AG04449 (cell line): ENCODE data around the gene BHLHE23.

Source experiments
- CTCF ChIA-PET: fragments of 350-600 bp; formaldehyde crosslinking; extraction: SDS; loops from one replicate; lab custom pipeline; 2021; ENCODE audit warnings: antibody characterized with exemption; lab: Yijun Ruan, JAX
- POLR2A ChIA-PET: fragments of 400-600, 350-600 bp; formaldehyde crosslinking; extraction: SDS; loops from one replicate; lab custom pipeline; 2020; ENCODE audit warnings: antibody characterized with exemption, inconsistent platforms; lab: Yijun Ruan, JAX
- DNase-seq: peaks from one replicate; pipeline ENCODE4 v3.0.0-alpha.2; 2010; ENCODE audit warnings: low read depth, low spot score
- H3K4me3 ChIP-seq: 2 replicates; pipeline ENCODE4 v1.5.1; 2011; ENCODE audit warnings: low read depth, mild to moderate bottlenecking, control low read depth, low read length
- CTCF ChIP-seq: IDR thresholded peaks from one replicate; pipeline ENCODE4 v1.5.1; 2011; ENCODE audit warnings: mild to moderate bottlenecking, moderate library complexity, low read length, control low read depth, inconsistent platforms; ENCODE audit not compliant: insufficient read depth; ENCODE audit errors: missing control alignments

Gene BHLHE23

GRCh38 chr20:62959998-62960436, 46.7 kb downstream of the BHLHE23 start:
- DNase-seq, result no peak
- H3K4me3 ChIP-seq, result no peak overlapping the region
- ChIA-PET POLR2A (no interaction called here), CTCF (interaction anchor here (0.9 to 1.5 kb wide), 3 partner anchors 10 to 49 kb away, joined by 3 to 4 read pairs (median 4); no protein-coding TSS in a partner anchor)
- no peak for TF ChIP-seq CTCF

GRCh38 chr20:62959101-62959971, 47.4 kb downstream of the BHLHE23 start:
- ChIA-PET POLR2A (no interaction called here), CTCF (interaction anchor here (0.9 to 1.5 kb wide), 4 partner anchors 11 to 50 kb away, joined by 3 to 4 read pairs (median 4); no protein-coding TSS in a partner anchor)
- H3K4me3 ChIP-seq, result no peak overlapping the region
- no peak for TF ChIP-seq CTCF
- no peak for DNase-seq

GRCh38 chr20:62958388-62959100, 48.2 kb downstream of the BHLHE23 start:
- no peak for DNase-seq
- POLR2A ChIA-PET, result no interaction called here
- CTCF ChIA-PET, result interaction anchor here (1.1 to 1.5 kb wide), 2 partner anchors 14 to 50 kb away, joined by 3 to 4 read pairs; no protein-coding TSS in a partner anchor
- no peak for TF ChIP-seq CTCF
- no peak overlapping the region for H3K4me3 ChIP-seq

GRCh38 chr20:62957136-62958117, 49.3 kb downstream of the BHLHE23 start:
- ChIA-PET POLR2A (no interaction called here), CTCF (interaction anchor here (1.4 kb wide), 1 partner anchor 13 kb away, joined by 4 read pairs; no protein-coding TSS in a partner anchor)
- no peak for DNase-seq
- H3K4me3 ChIP-seq, result no peak overlapping the region
- TF ChIP-seq CTCF, result no peak

- POLR2A ChIA-PET, result interaction anchor here (1.1 kb wide), 1 partner anchor 14 kb away, joined by 3 read pairs; no protein-coding TSS in a partner anchor
- no peak for TF ChIP-seq CTCF
- no peak overlapping the region for H3K4me3 ChIP-seq
- no peak for DNase-seq
- CTCF ChIA-PET, result interaction anchor here (1.4 kb wide), 1 partner anchor 14 kb away, joined by 4 read pairs; no protein-coding TSS in a partner anchor
These were observed 50.2 kb downstream of the BHLHE23 start for GRCh38 chr20:62956387-62957135.
